K562 (cell line): ENCODE measurements around the gene TNFAIP3. TPM values are rescaled to one million over a fixed set of nuclear protein-coding genes. Genes with fewer than 3 reads are reported as not detected.

Experiments
- BRD4 ChIP-seq: fragments of 200-600 bp; sonication (generic); IDR thresholded peaks from 2 replicates; pipeline ENCODE4 v1.6.1; 2017; ENCODE audit warnings: inconsistent platforms
- CHD1 ChIP-seq: fragments of 200-600 bp; sonication (generic); IDR thresholded peaks from one replicate; pipeline ENCODE4 v1.6.1; 2012; ENCODE audit warnings: mild to moderate bottlenecking, moderate library complexity, low read length, inconsistent platforms
- EGR1 ChIP-seq: fragments of 450-650 bp; conservative IDR thresholded peaks from 2 replicates; pipeline ENCODE4 v1.6.1; 2017; ENCODE audit warnings: mild to moderate bottlenecking
- MBD2 ChIP-seq: sonication (generic); IDR thresholded peaks from 2 replicates; pipeline ENCODE4 v1.6.1; 2016; ENCODE audit warnings: low read depth, borderline replicate concordance
- MYC ChIP-seq, 2 experiments: fragments of 250-450 bp in 1 of 2; sonication (Bioruptor Pico) in 1 of 2; IDR thresholded peaks; 2 replicates each; pipeline versions ENCODE4 v1.5.1 to v1.6.1; 2012 to 2021; ENCODE audit warnings: low read depth in 2 of 2, borderline replicate concordance in 1 of 2, improper control_type of control experiment in 1 of 2, low read length in 1 of 2, mild to moderate bottlenecking in 1 of 2, moderate library complexity in 1 of 2
- NCOA4 ChIP-seq: fragments of 450-650 bp; IDR thresholded peaks from 2 replicates; pipeline ENCODE4 v1.6.1; 2018; ENCODE audit warnings: mild to moderate bottlenecking; ENCODE audit not compliant: partially characterized antibody
- PURB ChIP-seq: sonication (generic); formaldehyde crosslinking; IDR thresholded peaks from 2 replicates; pipeline ENCODE4 v1.9.0; 2021; ENCODE audit warnings: low read depth, mild to moderate bottlenecking, missing genetic modification reagents
- RNF2 ChIP-seq: sonication (generic); IDR thresholded peaks from 2 replicates; pipeline ENCODE4 v1.6.1; 2016
- TBL1XR1 ChIP-seq, 2 experiments: IDR thresholded peaks; 2 replicates each; pipeline ENCODE4 v1.6.1; 2012; ENCODE audit warnings: improper control_type of control experiment in 2 of 2, low read length in 2 of 2, mild to moderate bottlenecking in 1 of 2
- ZNF134 ChIP-seq: fragments of 250-450 bp; sonication (Bioruptor Pico); conservative IDR thresholded peaks from 2 replicates; pipeline ENCODE4 v1.4.0; 2020
- ZNF75A ChIP-seq: fragments of 450-650 bp; formaldehyde crosslinking; IDR thresholded peaks from 2 replicates; pipeline ENCODE4 v1.4.0; 2020; ENCODE audit warnings: mild to moderate bottlenecking
- ZNF76 ChIP-seq: fragments of 250-450 bp; sonication (Bioruptor Pico); IDR thresholded peaks from 2 replicates; pipeline ENCODE4 v1.4.0; 2020; ENCODE audit warnings: mild to moderate bottlenecking, moderate library complexity, borderline replicate concordance
- ZNF77 ChIP-seq: fragments of 250-450 bp; sonication (Bioruptor Pico); IDR thresholded peaks from 2 replicates; pipeline ENCODE4 v1.5.0; 2020
- polyA plus RNA-seq, 8 experiments: library from polyadenylated mRNA; depleted of rRNA in 4 of 8; stranded (reverse) in 5 of 8; unstranded in 3 of 8; fragments of >200 nt; fragmentation: Nextera tagmentation in 2 of 8; fragmentation: Illumina TruSeq in 1 of 8; extraction: Ambion mirVana in 2 of 8; extraction: Trizol in 1 of 8; gene quantifications; 2 replicates each; pipeline versions ENCODE4 v1.2.1 to v1.2.3, GENCODE V29; 2011 to 2014; ENCODE audit warnings: inconsistent platforms in 1 of 8, missing spikeins in 1 of 8
- total RNA-seq, 7 experiments: library from RNA; depleted of rRNA in 6 of 7; stranded (reverse); fragments of >200 nt in 6 of 7; fragmentation: Illumina TruSeq in 2 of 7; extraction: Trizol in 2 of 7; gene quantifications; 2 replicates each; pipeline versions ENCODE4 v1.2.1 to v1.2.3, GENCODE V29; 2011 to 2021; ENCODE audit warnings: low replicate concordance in 1 of 7
- TF ChIP-seq, protein P1 (sequence below): fragments of 450-650 bp; IDR thresholded peaks from 2 replicates; pipeline ENCODE4 v1.6.1; 2016; ENCODE audit warnings: antibody characterized with exemption
- TF ChIP-seq, protein P2 (sequence below), 2 experiments: fragments of 450-650 bp in 1 of 2; sonication (generic) in 1 of 2; formaldehyde crosslinking in 1 of 2; IDR thresholded peaks; 2 replicates each; pipeline versions ENCODE4 v1.7.1 to v1.9.0; 2016 to 2022; ENCODE audit warnings: inconsistent platforms in 1 of 2, mild to moderate bottlenecking in 1 of 2, missing genetic modification reagents in 1 of 2
- TF ChIP-seq, protein P3 (sequence below): fragments of 250-450 bp; sonication (Bioruptor Pico); IDR thresholded peaks from 2 replicates; pipeline ENCODE4 v1.8.0; 2022; ENCODE audit warnings: inconsistent platforms

The TNFAIP3 gene
- total and polyA plus RNA-seq, 9 of the 15 experiments (the other 6 are each of a cell fraction or from before 2014, with no cell fraction given), result 0.79 to 17.0 (median 6.4) TPM

DNA sequence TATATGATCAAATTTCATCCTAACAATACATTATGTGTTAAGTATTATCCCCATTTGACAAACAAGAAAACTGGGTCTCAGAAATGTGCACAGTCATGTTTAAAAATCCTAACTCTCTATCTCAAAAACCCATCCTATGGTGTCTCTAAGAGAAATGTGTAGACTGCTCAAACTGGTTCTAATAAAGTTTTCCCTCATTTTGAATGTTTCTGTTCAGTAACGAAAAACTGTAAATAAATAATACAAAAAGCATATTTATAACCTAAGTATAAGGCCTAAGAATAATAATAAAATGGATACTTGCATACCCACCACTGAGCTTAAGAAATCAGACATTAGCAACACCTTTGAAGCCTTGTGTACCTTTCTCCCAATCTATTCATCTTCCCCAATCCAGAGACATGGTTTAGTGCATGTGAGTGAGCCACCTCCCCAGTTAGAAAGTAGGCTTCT lies 39.0 kb downstream of the TNFAIP3 start (continued):
- TF ChIP-seq MYC (IDR thresholded peaks at IDR 0.05; ENCODE audit: low read depth, low read length), result peak; percentile 44; the same call in 1 of the 2 replicates
- TF ChIP-seq MYC (CRISPR knock-in tag; IDR thresholded peaks at IDR 0.05; ENCODE audit: borderline replicate concordance, low read depth), result no peak
- TF ChIP-seq, protein P1, sequence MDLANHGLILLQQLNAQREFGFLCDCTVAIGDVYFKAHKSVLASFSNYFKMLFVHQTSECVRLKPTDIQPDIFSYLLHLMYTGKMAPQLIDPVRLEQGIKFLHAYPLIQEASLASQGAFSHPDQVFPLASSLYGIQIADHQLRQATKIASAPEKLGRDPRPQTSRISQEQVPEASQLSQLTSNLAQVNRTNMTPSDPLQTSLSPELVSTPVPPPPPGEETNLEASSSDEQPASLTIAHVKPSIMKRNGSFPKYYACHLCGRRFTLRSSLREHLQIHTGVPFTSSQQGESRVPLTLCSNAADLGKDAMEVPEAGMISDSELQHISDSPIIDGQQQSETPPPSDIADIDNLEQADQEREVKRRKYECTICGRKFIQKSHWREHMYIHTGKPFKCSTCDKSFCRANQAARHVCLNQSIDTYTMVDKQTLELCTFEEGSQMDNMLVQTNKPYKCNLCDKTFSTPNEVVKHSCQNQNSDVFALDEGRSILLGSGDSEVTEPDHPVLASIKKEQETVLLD, result no peak
- TF ChIP-seq PURB (CRISPR knock-in tag), result no peak
- no peak for TF ChIP-seq ZNF75A (CRISPR knock-in tag)
- TF ChIP-seq CHD1, result no peak
- no peak for TF ChIP-seq EGR1
- no peak for TF ChIP-seq BRD4
- TF ChIP-seq NCOA4, result no peak
- TF ChIP-seq, protein P2, sequence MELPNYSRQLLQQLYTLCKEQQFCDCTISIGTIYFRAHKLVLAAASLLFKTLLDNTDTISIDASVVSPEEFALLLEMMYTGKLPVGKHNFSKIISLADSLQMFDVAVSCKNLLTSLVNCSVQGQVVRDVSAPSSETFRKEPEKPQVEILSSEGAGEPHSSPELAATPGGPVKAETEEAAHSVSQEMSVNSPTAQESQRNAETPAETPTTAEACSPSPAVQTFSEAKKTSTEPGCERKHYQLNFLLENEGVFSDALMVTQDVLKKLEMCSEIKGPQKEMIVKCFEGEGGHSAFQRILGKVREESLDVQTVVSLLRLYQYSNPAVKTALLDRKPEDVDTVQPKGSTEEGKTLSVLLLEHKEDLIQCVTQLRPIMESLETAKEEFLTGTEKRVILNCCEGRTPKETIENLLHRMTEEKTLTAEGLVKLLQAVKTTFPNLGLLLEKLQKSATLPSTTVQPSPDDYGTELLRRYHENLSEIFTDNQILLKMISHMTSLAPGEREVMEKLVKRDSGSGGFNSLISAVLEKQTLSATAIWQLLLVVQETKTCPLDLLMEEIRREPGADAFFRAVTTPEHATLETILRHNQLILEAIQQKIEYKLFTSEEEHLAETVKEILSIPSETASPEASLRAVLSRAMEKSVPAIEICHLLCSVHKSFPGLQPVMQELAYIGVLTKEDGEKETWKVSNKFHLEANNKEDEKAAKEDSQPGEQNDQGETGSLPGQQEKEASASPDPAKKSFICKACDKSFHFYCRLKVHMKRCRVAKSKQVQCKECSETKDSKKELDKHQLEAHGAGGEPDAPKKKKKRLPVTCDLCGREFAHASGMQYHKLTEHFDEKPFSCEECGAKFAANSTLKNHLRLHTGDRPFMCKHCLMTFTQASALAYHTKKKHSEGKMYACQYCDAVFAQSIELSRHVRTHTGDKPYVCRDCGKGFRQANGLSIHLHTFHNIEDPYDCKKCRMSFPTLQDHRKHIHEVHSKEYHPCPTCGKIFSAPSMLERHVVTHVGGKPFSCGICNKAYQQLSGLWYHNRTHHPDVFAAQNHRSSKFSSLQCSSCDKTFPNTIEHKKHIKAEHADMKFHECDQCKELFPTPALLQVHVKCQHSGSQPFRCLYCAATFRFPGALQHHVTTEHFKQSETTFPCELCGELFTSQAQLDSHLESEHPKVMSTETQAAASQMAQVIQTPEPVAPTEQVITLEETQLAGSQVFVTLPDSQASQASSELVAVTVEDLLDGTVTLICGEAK (IDR thresholded peaks at IDR 0.05), result peak; percentile 100
- TF ChIP-seq, protein P2 (CRISPR knock-in tag; IDR thresholded peaks at IDR 0.05), result peak; percentile 98
- TF ChIP-seq ZNF76 (CRISPR knock-in tag), result no peak; the same call in 1 of the 2 replicates
- no peak for TF ChIP-seq ZNF77
- TF ChIP-seq, protein P3, sequence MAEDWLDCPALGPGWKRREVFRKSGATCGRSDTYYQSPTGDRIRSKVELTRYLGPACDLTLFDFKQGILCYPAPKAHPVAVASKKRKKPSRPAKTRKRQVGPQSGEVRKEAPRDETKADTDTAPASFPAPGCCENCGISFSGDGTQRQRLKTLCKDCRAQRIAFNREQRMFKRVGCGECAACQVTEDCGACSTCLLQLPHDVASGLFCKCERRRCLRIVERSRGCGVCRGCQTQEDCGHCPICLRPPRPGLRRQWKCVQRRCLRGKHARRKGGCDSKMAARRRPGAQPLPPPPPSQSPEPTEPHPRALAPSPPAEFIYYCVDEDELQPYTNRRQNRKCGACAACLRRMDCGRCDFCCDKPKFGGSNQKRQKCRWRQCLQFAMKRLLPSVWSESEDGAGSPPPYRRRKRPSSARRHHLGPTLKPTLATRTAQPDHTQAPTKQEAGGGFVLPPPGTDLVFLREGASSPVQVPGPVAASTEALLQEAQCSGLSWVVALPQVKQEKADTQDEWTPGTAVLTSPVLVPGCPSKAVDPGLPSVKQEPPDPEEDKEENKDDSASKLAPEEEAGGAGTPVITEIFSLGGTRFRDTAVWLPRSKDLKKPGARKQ (CRISPR knock-in tag), result no peak
- no peak for TF ChIP-seq RNF2
- peak in 1 of 2 experiments; percentile 51; a peak in 1 of 4 replicates for TF ChIP-seq TBL1XR1 (IDR thresholded peaks at IDR 0.05; ENCODE audit: low read length in 2 of 2)
- no peak for TF ChIP-seq MBD2
- no peak for TF ChIP-seq ZNF134 (CRISPR knock-in tag)
